HG02588 (cell line): Measurements from ENCODE around the gene HNRNPDL.
"Not testable (repeated sequence)": the region's sequence is repeated elsewhere in the genome, so short reads cannot be mapped to it uniquely, and the experiment has no call there.

Experiments used
- ATAC-seq: cut with Tn5 transposase; IDR thresholded peaks from one replicate; pipeline ENCODE4 v1.9.1; 2021; ENCODE audit warnings: mild to moderate bottlenecking, moderate library complexity; ENCODE audit not compliant: unreplicated experiment

HNRNPDL gene

DNA sequence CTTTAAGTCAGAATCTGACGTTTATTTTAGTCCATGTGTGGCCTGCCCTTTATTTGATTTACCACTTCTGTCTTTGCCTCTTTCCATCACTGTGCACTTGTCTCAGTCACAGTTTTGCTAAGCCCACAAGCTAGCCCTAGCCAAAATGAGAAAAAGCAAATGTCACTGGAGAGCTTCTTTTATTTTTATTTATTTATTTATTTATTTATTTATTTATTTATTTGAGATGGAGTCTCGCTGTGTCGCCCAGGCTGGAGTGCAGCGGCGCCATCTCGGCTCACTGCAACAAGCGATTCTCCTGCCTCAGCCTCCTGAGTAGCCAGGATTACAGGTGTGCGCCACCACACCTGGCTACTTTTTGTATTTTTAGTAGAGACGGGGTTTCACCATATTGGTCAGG is 40.2 kb downstream of the HNRNPDL start:
- ATAC-seq = not testable (repeated sequence)

DNA sequence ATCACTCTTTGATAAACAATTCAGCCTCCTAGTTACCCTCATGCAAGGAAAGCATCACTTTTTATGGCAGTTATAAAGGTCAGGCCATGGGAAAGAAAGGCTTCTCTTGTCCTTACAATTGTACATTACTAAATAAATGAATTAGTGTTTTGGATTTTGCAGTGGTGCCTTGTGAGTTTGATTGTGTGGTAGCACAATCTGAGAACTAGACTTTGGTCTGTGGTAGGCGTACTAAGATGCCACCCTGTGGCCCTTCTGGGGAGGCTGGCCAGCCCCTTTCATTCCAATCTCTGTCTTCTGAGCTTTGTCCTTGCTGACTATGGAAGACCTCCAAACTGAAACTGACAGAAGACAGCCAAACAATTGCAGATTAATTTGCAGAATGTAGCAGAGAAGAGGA is 41.9 kb downstream of the HNRNPDL start:
- no peak for ATAC-seq

GRCh38 chr4:82386312-82386711 is 44.0 kb downstream of the HNRNPDL start:
- not testable (repeated sequence) for ATAC-seq

DNA sequence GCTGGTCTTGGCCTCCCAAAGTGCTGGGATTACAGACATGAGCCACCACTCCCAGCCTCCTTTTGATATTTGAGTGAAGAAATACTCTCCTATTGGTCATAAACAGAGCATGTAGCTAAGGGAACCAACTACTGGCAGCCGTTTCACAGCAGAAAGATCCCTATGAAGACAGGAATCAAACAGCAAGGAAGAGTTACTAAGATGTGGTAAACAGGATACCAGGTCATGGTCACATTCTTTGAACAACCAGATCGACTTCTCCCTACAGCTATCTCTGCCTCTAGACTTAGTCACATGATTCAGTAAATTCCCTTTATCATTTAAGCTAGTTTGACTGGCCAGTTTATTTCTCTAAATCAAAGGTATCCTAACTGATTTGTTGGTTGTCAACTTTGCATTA is 47.5 kb downstream of the HNRNPDL start:
- ATAC-seq = no peak

DNA sequence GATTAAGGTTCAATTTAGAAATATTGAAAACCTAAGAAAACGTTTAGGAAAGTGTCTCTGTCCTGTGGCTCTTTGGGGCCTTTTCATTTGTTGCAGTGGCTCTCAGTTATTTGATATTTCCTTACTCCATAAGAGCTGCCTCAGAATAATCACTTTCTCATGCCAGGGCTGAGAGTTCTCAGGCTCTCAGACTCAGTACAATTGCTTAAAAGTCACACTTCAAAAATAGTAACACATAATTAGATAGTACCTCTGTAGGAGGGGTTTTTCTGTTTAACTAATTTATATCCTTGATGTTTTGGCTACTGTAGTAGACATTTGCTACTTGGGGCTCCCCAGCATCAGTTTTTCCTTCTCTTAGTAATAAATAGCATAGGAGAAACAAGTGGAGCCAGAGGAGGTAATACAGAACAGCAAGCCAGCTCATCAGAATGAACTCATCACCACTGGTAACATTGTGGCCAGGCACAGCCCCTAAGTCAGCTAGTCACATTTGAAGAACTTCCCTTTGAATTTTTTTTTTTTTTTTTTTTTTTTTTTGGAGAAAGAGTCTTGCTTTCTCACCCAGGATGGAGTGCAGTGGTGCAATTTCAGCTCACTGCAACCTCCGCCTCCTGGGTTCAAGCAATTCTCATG is 48.5 kb downstream of the HNRNPDL start:
- ATAC-seq = no peak

DNA sequence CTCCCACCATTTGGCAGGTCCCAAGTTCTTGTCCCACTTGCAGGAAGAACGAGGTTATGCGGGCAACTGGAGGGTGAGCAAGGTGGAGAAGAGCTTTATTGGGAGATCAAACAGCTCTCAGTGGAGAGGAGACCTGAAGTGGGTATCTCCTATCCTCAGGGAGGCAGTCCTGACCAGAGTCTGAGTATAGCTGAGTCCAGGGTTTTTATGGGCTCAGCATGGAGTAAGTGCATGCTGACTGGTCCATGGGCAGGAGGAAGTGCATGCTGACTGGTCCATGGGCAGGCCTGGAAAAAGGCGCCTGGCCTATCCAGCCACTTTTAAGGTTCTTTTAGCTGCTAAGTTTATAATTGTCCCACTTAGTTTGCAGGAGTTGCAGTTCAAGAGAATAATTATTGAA is 49.0 kb downstream of the HNRNPDL start:
- ATAC-seq = no peak

- no peak for ATAC-seq
Measured at GRCh38 chr4:82380831-82381230, 49.4 kb downstream of the HNRNPDL start.

DNA sequence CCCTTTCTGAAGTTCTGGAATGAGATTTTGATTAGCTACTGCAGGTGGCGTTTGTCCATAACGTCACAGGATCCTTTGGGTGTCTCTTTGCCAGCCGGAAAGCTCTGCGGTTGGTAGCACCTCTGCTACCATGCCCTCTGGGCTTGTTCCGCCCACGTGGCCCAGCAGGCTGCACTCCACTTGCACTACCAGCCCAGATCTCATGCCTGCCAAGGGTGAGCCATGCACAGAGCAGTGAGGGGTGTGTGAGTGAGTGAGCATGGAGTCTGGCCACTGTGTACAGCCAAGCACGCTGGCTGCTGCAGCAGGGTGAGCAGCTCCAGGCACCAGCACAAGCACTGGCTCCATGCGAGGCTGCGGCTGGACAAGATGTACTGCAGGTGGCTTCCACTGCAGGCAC is 49.9 kb downstream of the HNRNPDL start:
- no peak for ATAC-seq

- no peak for ATAC-seq
Measured at GRCh38 chr4:82376109-82376508, 54.2 kb downstream of the HNRNPDL start.

DNA sequence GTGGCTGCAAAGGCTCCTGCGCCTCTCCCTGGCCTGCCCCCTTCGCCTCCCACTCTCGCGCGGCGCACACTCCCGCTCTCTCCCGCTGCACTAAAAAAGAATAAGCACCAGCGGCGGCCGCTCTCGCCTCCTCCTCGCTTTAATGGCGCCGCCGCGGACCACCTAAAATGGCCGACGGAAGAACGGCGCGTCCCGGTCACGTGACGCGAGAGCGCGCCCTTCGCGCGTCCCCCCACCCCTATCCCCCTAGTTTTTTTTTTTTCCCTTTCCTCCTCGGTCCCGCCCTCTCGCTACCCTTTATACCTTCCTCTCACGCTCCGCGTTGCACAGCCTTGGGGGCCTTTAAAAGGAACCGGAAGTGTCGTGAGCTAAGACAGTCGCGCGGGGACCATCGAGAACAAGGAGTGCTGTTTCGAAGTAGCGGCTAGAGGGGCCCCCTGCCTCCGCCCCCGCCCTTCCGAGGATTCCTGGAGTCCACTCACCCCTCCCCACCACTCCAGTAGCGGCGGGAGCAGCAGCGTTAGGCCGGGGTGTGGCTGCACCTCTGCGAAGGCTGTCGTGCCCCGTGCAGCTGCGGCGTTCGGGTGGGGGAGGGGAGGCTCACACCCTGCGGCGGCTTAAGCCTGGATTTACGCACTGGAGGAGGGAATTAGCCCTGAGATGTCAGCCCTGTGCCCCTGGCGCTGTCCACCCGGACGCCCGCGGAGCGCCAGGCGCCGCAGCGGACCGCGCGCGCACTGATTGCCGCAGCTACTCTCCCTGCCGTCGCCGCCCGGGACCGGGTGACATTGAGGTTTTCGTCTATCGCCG is 56.2 kb downstream of the HNRNPDL start, which contains the start of gene HNRNPD:
HNRNPD (minus strand) TSS at position 176 of the 810 bp plus-strand sequence. CDS start 313 bp downstream, outside the sequence.
- peak; percentile 94 for ATAC-seq

- peak; percentile 19 for ATAC-seq
Measured at GRCh38 chr4:82373486-82373815, 56.8 kb downstream of the HNRNPDL start.
